Activated CD8-positive, alpha-beta T cell treated with anti-CD3 and anti-CD28 coated beads, Interleukin-2, amount 10 ng/mL, durations not matched to agents 7 days and 5 days (primary cell): Measurements from ENCODE around the gene TMEM243. TPM values are rescaled to one million over a fixed set of nuclear protein-coding genes. Genes with fewer than 3 reads are reported as not detected.

ENCODE experiments used
- ATAC-seq: fragments of 150-1000 bp; cut with Tn5 transposase; one replicate; pipeline ENCODE4 v1.10.0; 2021; ENCODE audit warnings: moderate library complexity
- CTCF ChIA-PET: fragments of 350-600 bp; sonication (Branson Sonifier 250); formaldehyde crosslinking; loops from one replicate; lab custom pipeline; 2021; ENCODE audit warnings: antibody characterized with exemption; lab: Charles Lee
- POLR2A ChIA-PET: fragments of 350-600 bp; sonication (Branson Sonifier 250); formaldehyde crosslinking; loops from one replicate; lab custom pipeline; 2021; ENCODE audit warnings: antibody characterized with exemption; lab: Charles Lee
- DNase-seq: peaks from one replicate; pipeline ENCODE4 v3.0.0-alpha.2; 2020
- H3K27ac Mint-ChIP-seq: one replicate; pipeline ENCODE4 v1.8.0; 2021; ENCODE audit warnings: mild to moderate bottlenecking, mixed read lengths
- H3K27me3 Mint-ChIP-seq: one replicate; pipeline ENCODE4 v1.8.0; 2021; ENCODE audit warnings: low read depth, mixed read lengths
- H3K36me3 Mint-ChIP-seq: one replicate; pipeline ENCODE4 v1.8.0; 2021; ENCODE audit warnings: low read depth, mixed read lengths
- H3K4me1 Mint-ChIP-seq: one replicate; pipeline ENCODE4 v1.8.0; 2021; ENCODE audit warnings: low read depth, mixed read lengths
- H3K4me3 Mint-ChIP-seq: one replicate; pipeline ENCODE4 v1.8.0; 2021; ENCODE audit warnings: mild to moderate bottlenecking, mixed read lengths
- H3K9me3 Mint-ChIP-seq: one replicate; pipeline ENCODE4 v1.8.0; 2022; ENCODE audit warnings: mixed read lengths; ENCODE audit not compliant: insufficient read depth
- total RNA-seq, 2 experiments: library from RNA; stranded (reverse); gene quantifications; one replicate each; pipeline ENCODE4 v1.2.3, GENCODE V29; 2021

The TMEM243 gene
- total RNA-seq, 2 experiments from 2014 or later, result 39.6 to 42.4 TPM

GRCh38 chr7:87223666-87224065 is 4.1 kb upstream of the TMEM243 start:
- CTCF ChIA-PET, result interaction anchor here (5.4 kb wide), 1 partner anchor 13 kb away, joined by 29 read pairs; no protein-coding TSS in a partner anchor
- POLR2A ChIA-PET, result no interaction called here
- Mint-ChIP-seq H3K27me3 (peaks cover 6% of the 10 kb centered on the region), H3K36me3 (peaks cover 10% of the 10 kb centered on the region), H3K4me3 (no peak overlapping the region), H3K27ac (no peak overlapping the region), H3K4me1 (peaks cover 22% of the 10 kb centered on the region), H3K9me3 (no peaks in the 10 kb centered on the region)
- DNase-seq (no peak), ATAC-seq (no peak)

DNA sequence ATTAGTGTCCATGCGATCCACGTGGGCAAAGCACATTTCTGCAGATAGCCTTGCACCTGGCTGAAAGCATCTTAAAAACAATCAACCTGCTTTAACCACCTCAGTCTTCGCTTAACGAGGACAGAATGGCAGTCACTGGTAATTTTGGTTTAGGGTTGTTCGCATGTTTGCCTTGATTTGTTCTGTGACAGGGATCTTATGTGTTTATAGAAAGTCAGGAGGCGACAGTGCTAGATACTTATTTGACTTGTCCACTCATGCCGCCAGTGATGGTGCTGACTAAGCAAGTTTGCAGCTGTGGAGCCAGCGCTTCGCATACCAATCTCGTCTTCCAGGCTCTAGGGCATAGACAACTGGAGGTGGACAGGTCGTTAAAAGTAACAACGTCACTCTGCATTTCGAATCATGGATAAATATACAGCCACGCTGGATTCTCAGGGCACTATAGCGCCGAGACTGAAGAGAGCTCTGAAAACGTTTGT is 1.2 kb upstream of the TMEM243 start:
- ATAC-seq (no peak), DNase-seq (peak; percentile 32)
- Mint-ChIP-seq H3K9me3 (no peaks in the 10 kb centered on the region), H3K4me1 (peaks cover 28% of the 10 kb centered on the region), H3K4me3 (peak overlapping the region; percentile 99), H3K27ac (peak overlapping the region; percentile 63), H3K36me3 (peaks cover 22% of the 10 kb centered on the region), H3K27me3 (peaks cover 6% of the 10 kb centered on the region)
- CTCF ChIA-PET, result interaction anchor here (0.6 to 6.4 kb wide), 9 partner anchors 8 to 72 kb away, joined by 3 to 37 read pairs (median 4); partner anchors contain the start of gene DMTF1
- POLR2A ChIA-PET, result interaction anchor here (0.6 to 6.2 kb wide), 14 partner anchors 8 to 124 kb away, joined by 3 to 146 read pairs (median 7); partner anchors contain the start of genes CROT and DMTF1

DNA sequence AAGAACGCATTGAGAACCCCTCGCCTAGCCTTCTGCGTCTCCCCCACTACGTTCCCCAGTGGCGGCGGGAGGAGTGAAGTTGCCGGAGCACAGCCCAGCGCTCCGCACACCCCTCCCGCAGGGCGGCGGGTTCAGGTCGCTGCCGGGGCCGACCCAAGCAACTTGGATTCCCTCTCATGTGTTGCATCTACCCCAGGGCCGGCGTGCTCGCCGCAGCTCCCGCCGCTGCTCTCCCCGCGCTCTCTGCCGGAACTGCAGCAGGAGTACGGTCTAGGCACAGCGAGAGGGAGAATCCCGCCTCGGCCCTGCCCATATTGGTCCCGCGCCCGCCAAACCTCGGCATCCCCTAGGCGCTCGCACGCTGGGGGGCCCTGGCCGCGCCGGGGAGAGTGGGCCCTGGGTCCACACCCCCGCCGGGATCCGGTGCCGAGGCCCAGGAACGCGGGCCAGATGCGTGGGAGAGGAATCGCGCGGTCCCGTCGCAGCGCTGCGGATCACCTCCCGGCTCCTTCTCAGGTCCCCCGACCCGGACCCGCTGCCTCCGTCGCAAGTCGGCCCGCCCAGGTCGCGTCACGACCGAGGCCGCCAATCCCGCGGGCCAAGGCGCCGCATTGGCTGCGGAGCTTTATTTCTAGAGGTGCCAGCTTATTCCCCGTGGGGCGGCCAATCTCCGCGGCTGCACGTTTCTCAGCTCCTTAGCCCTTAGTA is 648 bp upstream of the TMEM243 start:
- H3K36me3 Mint-ChIP-seq, result peaks cover 26% of the 10 kb centered on the region
- ChIA-PET CTCF (interaction anchor here (0.6 to 6.4 kb wide), 12 partner anchors 8 to 72 kb away, joined by 3 to 37 read pairs (median 4); partner anchors contain the start of gene DMTF1), POLR2A (interaction anchor here (0.6 to 6.2 kb wide), 20 partner anchors 7 to 125 kb away, joined by 3 to 146 read pairs (median 6); partner anchors contain the start of genes CROT and DMTF1)
- ATAC-seq (peak; percentile 64), DNase-seq (peak; percentile 84)
- peak overlapping the region; percentile 99 for H3K27ac Mint-ChIP-seq
- peak overlapping the region; percentile 99 for H3K4me3 Mint-ChIP-seq
- H3K4me1 Mint-ChIP-seq, result peaks cover 32% of the 10 kb centered on the region
- H3K27me3 Mint-ChIP-seq, result peaks cover 6% of the 10 kb centered on the region
- no peaks in the 10 kb centered on the region for H3K9me3 Mint-ChIP-seq

- peaks cover 43% of the 10 kb centered on the region for H3K4me1 Mint-ChIP-seq
- DNase-seq (peak; percentile 47), ATAC-seq (peak; percentile 4)
- peak overlapping the region; percentile 99 for H3K27ac Mint-ChIP-seq
- peaks cover 6% of the 10 kb centered on the region for H3K27me3 Mint-ChIP-seq
- no peaks in the 10 kb centered on the region for H3K9me3 Mint-ChIP-seq
- H3K36me3 Mint-ChIP-seq, result peaks cover 34% of the 10 kb centered on the region
- POLR2A ChIA-PET, result interaction anchor here (1.0 to 6.2 kb wide), 14 partner anchors 7 to 70 kb away, joined by 3 to 146 read pairs (median 5); partner anchors contain the start of gene DMTF1
- CTCF ChIA-PET, result interaction anchor here (0.9 to 6.4 kb wide), 8 partner anchors 11 to 69 kb away, joined by 3 to 37 read pairs (median 4); partner anchors contain the start of gene DMTF1
- peak overlapping the region; percentile 99 for H3K4me3 Mint-ChIP-seq
Measured at GRCh38 chr7:87218796-87219544, 562 bp downstream of the TMEM243 start.

- peak overlapping the region; percentile 99 for H3K27ac Mint-ChIP-seq
- DNase-seq (no peak), ATAC-seq (no peak)
- ChIA-PET POLR2A (interaction anchor here (0.7 to 6.2 kb wide), 9 partner anchors 10 to 127 kb away, joined by 3 to 146 read pairs (median 4); partner anchors contain the start of genes CROT and DMTF1), CTCF (interaction anchor here (0.9 to 6.4 kb wide), 6 partner anchors 12 to 70 kb away, joined by 3 to 37 read pairs (median 6); partner anchors contain the start of gene DMTF1)
- H3K9me3 Mint-ChIP-seq, result no peaks in the 10 kb centered on the region
- peaks cover 52% of the 10 kb centered on the region for H3K4me1 Mint-ChIP-seq
- peaks cover 39% of the 10 kb centered on the region for H3K36me3 Mint-ChIP-seq
- peak overlapping the region; percentile 99 for H3K4me3 Mint-ChIP-seq
- peaks cover 6% of the 10 kb centered on the region for H3K27me3 Mint-ChIP-seq
Measured at GRCh38 chr7:87217983-87218653, 1.4 kb downstream of the TMEM243 start.

DNA sequence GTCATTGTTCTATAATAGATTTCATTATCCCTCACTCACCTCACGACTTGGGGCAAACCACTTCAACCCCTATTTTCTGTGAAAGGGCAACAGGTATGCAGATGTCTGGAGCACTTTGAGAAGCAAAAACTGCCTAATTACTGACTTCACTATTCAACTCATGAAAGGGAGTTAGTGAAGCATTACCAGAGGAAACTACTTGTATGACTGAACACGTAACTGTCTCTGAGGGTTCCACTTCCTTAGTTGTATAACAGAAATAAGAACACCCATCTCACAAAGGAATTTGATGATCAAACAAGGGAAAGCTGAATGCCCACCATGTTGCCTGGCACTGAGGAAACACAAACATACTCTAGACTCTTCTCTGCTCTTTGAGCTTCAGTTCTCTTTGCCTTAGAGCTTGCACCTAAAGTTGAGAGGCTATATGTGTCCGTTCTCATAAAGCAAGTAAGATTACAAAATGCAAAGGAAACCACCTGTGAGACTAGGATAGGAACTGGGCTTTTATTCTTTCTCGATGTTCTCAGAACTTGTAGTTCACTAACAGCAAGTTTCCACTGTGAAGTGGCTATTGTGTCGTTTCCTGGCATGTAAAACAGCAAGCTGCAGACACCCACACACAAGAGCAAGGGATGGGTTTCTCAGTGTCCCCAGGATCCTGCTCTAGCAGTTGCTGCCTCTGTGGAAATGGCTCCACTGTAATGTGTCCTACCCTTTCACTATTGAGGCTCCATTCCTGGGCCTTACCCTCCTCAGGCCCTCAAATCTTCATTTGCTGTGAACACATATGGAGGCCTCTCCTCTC is 2.6 kb downstream of the TMEM243 start:
- ChIA-PET CTCF (interaction anchor here (0.7 to 6.4 kb wide), 5 partner anchors 19 to 68 kb away, joined by 3 to 37 read pairs (median 7); partner anchors contain the start of gene DMTF1), POLR2A (interaction anchor here (0.8 to 6.2 kb wide), 10 partner anchors 9 to 128 kb away, joined by 3 to 146 read pairs (median 4); partner anchors contain the start of genes CROT and DMTF1)
- H3K9me3 Mint-ChIP-seq, result no peaks in the 10 kb centered on the region
- peaks cover 45% of the 10 kb centered on the region for H3K36me3 Mint-ChIP-seq
- peaks cover 64% of the 10 kb centered on the region for H3K4me1 Mint-ChIP-seq
- DNase-seq (peak; percentile 61), ATAC-seq (peak; percentile 29)
- peak overlapping the region; percentile 99 for H3K4me3 Mint-ChIP-seq
- H3K27me3 Mint-ChIP-seq, result peaks cover 6% of the 10 kb centered on the region
- H3K27ac Mint-ChIP-seq, result peak overlapping the region; percentile 99

DNA sequence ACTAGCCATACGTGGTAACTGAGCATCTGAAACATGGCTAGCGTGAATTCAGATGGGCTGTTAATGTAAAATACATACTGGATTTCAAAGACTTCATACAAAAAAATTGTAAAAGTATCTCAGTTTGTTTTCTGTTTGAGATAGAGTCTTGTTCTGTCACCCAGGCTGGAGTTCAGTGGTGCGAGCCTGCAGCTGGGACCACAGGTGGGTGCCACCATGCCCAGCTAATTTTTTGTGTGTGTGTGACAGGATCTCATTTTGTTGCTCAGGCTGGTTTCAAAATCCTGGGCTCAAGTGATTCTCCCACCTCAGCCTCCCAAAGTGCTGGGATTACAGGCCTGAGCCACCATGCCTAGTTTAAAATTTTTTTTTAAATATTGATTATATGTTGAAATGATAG is 4.5 kb downstream of the TMEM243 start:
- CTCF ChIA-PET, result interaction anchor here (1.2 to 3.1 kb wide), 2 partner anchors 10 to 21 kb away, joined by 4 to 13 read pairs; no protein-coding TSS in a partner anchor
- Mint-ChIP-seq H3K27me3 (no peaks in the 10 kb centered on the region), H3K27ac (no peak overlapping the region), H3K4me1 (peaks cover 74% of the 10 kb centered on the region), H3K36me3 (peaks cover 62% of the 10 kb centered on the region), H3K4me3 (no peak overlapping the region), H3K9me3 (no peaks in the 10 kb centered on the region)
- no peak for ATAC-seq
- POLR2A ChIA-PET, result interaction anchor here (4.7 to 6.2 kb wide), 2 partner anchors 62 kb away, joined by 36 to 146 read pairs; partner anchors contain the start of gene DMTF1
- no peak for DNase-seq

- Mint-ChIP-seq H3K4me1 (peaks cover 75% of the 10 kb centered on the region), H3K27me3 (no peaks in the 10 kb centered on the region), H3K27ac (peak overlapping the region; percentile 94), H3K9me3 (no peaks in the 10 kb centered on the region), H3K4me3 (peak overlapping the region; percentile 10), H3K36me3 (peaks cover 64% of the 10 kb centered on the region)
- DNase-seq, result no peak
- ATAC-seq, result no peak
- ChIA-PET CTCF (interaction anchor here (1.2 to 1.7 kb wide), 3 partner anchors 9 to 61 kb away, joined by 3 to 5 read pairs (median 4); partner anchors contain the start of gene DMTF1), POLR2A (interaction anchor here (1.0 to 4.7 kb wide), 4 partner anchors 11 to 60 kb away, joined by 3 to 36 read pairs (median 18); partner anchors contain the start of gene DMTF1)
Measured at GRCh38 chr7:87213811-87214210, 5.7 kb downstream of the TMEM243 start.

GRCh38 chr7:87213252-87213651 is 6.3 kb downstream of the TMEM243 start:
- DNase-seq (no peak), ATAC-seq (no peak)
- Mint-ChIP-seq H3K27ac (peak overlapping the region; percentile 94), H3K4me3 (peak overlapping the region; percentile 45), H3K9me3 (no peaks in the 10 kb centered on the region), H3K36me3 (peaks cover 64% of the 10 kb centered on the region), H3K27me3 (no peaks in the 10 kb centered on the region), H3K4me1 (peaks cover 75% of the 10 kb centered on the region)
- POLR2A ChIA-PET, result interaction anchor here (1.3 to 4.7 kb wide), 5 partner anchors 8 to 60 kb away, joined by 3 to 36 read pairs (median 17); partner anchors contain the start of gene DMTF1
- CTCF ChIA-PET, result interaction anchor here (1.2 to 2.7 kb wide), 5 partner anchors 10 to 61 kb away, joined by 3 to 11 read pairs (median 5); partner anchors contain the start of gene DMTF1
